ENCODE measurements around the gene PXT1. TPM values are rescaled to one million over a fixed set of nuclear protein-coding genes. Genes with fewer than 3 reads are reported as not detected.

The PXT1 gene
- total RNA-seq, 1 donor from 2014 or later, result not detected

DNA sequence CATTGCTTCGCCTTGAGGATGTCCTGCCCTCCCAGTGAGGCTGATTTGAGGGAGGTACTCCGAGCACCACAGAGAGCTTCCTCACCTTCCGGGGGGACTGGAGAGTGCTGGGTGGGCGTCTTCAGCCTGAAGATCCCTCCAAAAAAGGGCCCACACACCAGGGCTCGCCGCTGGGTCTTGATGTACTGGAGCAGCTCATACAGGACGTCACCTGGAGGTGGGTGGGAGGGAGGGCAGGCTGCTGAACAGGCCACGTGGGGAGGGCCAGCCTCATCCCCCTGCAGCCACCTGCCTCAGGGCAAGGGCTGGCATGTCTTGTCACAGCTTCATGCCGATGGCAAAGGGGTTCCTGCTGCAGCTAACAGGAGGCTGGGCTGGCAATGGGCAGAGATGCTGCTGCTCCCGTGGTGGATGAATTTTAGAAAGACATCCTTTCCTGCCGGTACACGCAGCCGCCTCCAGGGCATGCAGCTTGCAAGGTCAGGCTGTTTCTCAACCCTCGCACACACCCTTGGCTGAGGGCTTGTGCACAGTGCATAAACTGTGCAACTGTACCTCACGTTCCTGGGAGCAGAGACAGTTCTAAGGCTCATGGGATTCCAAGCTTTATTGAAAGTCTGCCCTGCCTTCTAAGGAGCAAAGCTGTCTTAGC, 69.2 kb downstream of the PXT1 start:
- Histone ChIP-seq H3K27ac (no peak overlapping the region), H3K36me3 (peaks cover 4% of the 10 kb centered on the region), H3K4me1 (peaks cover 11% of the 10 kb centered on the region), H3K27me3 (ENCODE audit: low read depth) (no peaks in the 10 kb centered on the region), H3K9me3 (no peaks in the 10 kb centered on the region), H3K4me3 (no peak overlapping the region)
- ATAC-seq (no peak), DNase-seq (no peak)
- intact Hi-C loops (cut with DNase I), result no loop called here
- TF ChIP-seq, protein P1, sequence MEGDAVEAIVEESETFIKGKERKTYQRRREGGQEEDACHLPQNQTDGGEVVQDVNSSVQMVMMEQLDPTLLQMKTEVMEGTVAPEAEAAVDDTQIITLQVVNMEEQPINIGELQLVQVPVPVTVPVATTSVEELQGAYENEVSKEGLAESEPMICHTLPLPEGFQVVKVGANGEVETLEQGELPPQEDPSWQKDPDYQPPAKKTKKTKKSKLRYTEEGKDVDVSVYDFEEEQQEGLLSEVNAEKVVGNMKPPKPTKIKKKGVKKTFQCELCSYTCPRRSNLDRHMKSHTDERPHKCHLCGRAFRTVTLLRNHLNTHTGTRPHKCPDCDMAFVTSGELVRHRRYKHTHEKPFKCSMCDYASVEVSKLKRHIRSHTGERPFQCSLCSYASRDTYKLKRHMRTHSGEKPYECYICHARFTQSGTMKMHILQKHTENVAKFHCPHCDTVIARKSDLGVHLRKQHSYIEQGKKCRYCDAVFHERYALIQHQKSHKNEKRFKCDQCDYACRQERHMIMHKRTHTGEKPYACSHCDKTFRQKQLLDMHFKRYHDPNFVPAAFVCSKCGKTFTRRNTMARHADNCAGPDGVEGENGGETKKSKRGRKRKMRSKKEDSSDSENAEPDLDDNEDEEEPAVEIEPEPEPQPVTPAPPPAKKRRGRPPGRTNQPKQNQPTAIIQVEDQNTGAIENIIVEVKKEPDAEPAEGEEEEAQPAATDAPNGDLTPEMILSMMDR (IDR thresholded peaks at IDR 0.05), result no peak

DNA sequence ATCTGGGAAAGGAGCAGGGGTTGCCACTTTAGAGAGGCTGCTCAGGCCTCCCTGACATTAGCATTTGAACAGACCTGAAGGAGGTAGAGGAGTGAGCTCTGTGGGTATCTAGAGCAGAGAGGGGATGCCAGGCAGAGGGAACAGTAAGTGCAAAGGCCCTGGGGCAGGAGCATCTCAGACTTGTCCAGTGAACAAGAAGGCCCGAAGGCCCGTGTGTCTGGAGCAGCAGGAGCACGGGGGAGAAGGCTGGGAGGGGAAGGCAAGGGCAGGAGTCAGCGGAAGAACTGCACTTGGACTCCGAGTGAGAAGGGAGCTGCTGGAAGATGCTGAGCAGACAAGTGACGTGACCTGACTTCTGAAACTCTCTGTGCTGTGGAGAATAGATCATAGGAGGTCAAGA, 70.6 kb downstream of the PXT1 start:
- H3K4me3 ChIP-seq, result no peak overlapping the region
- ATAC-seq (no peak), DNase-seq (no peak)
- peaks cover 11% of the 10 kb centered on the region for H3K4me1 ChIP-seq
- H3K36me3 ChIP-seq, result peaks cover 4% of the 10 kb centered on the region
- TF ChIP-seq, protein P1 (IDR thresholded peaks at IDR 0.05), result no peak
- intact Hi-C loops (cut with DNase I), result no loop called here
- no peaks in the 10 kb centered on the region for H3K27me3 ChIP-seq (ENCODE audit: low read depth)
- no peaks in the 10 kb centered on the region for H3K9me3 ChIP-seq
- H3K27ac ChIP-seq, result no peak overlapping the region

DNA sequence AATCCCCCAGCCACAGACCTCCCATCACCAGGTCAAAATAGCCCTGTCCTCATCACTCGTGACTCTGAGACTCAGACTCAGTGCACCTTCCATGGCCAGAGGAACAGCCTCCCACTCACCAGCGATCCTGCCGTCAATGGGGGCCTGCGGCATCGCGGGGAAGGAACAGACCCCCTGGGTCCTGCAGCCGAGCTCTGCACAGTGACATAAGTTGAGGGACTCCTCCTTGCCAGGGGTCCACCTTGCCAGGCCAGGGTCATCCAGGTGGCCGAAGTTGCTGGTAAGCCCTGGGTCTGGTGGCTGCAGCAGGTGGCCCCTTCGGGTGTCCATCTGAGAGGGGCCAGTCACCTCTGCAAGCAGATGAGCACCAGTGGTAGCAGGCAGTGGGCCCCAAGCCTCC, 71.4 kb downstream of the PXT1 start:
- intact Hi-C loops (cut with DNase I), result no loop called here
- H3K4me3 ChIP-seq, result no peak overlapping the region
- ATAC-seq, result no peak
- TF ChIP-seq, protein P1 (IDR thresholded peaks at IDR 0.05), result no peak
- H3K27ac ChIP-seq, result no peak overlapping the region
- peaks cover 2% of the 10 kb centered on the region for H3K36me3 ChIP-seq
- DNase-seq, result no peak
- H3K9me3 ChIP-seq, result no peaks in the 10 kb centered on the region
- H3K27me3 ChIP-seq (ENCODE audit: low read depth), result no peaks in the 10 kb centered on the region
- peaks cover 11% of the 10 kb centered on the region for H3K4me1 ChIP-seq

DNA sequence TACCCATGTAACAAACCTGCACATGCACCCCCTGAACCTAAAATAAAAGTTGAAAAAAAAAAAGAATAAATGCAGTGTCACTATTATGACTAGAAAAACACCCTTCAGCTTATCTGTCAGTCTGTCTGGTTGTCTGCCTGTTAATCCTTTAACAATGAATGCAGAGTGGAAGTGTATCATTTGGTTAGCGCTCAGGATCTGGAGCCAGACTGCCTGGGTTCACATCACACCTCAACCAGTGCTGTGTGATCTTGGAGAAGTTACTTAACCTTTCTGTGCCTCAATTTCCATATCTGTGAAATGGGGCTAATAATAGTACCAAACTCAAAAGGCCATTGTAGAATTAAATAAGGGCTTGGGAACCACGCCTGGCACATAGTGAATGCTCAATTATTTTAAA, 72.0 kb downstream of the PXT1 start:
- Histone ChIP-seq H3K4me1 (peaks cover 11% of the 10 kb centered on the region), H3K9me3 (no peaks in the 10 kb centered on the region), H3K4me3 (no peak overlapping the region), H3K27me3 (ENCODE audit: low read depth) (no peaks in the 10 kb centered on the region), H3K36me3 (no peaks in the 10 kb centered on the region), H3K27ac (no peak overlapping the region)
- no peak for DNase-seq
- no peak for ATAC-seq
- intact Hi-C loops (cut with DNase I), result no loop called here
- TF ChIP-seq, protein P1 (IDR thresholded peaks at IDR 0.05), result no peak

DNA sequence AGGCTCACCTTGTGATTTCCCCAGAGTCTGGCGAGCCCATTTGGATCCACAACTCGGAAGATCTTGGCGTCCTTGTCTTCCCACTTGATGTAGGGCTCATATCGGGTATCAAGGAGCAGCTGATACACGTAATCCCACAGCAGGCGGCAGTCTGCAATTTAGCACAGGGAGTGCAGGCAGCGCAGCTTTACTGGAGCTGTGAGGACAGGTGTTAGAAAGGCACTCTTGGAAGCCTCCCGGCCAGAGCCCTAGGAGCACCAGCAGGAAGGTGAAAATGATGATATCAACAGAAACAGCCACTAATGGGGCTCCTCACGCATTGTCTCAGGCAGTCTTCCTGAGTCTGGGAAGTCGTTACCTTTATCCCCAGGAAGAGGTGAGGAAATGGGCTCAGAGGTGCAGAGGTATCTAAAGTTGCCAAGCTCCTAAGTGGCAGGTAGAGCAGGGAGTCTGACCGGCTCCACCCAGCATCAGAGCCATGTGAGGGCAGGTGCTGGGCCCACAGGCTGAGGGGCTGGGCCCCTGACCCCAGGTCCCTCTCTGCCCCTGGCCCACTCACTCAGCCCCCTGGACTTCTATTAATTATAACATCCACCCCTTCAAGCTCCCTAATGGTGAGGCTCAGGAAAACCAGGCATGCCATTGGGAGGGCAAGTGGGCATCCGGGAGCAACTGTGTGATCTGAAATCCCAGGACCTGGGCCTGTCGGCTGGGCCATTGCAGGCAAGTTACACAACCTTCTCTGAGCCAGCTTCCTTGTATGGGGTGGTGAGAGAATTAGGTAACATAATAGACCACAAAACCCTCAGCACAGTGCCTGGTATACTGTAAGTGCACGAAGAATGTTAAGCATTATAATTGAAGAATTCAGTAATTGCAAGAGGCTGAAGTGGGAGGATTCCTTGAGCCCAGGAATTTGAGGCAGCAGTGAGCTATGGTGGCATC, 73.5 kb downstream of the PXT1 start:
- H3K27ac ChIP-seq, result peak overlapping the region; percentile 42
- no peaks in the 10 kb centered on the region for H3K36me3 ChIP-seq
- no peaks in the 10 kb centered on the region for H3K27me3 ChIP-seq (ENCODE audit: low read depth)
- H3K4me1 ChIP-seq, result peaks cover 11% of the 10 kb centered on the region
- DNase-seq (peak; percentile 65), ATAC-seq (peak; percentile 79 to 89)
- TF ChIP-seq, protein P1 (IDR thresholded peaks at IDR 0.05), result no peak
- no peaks in the 10 kb centered on the region for H3K9me3 ChIP-seq
- intact Hi-C loops (cut with DNase I), result no loop called here
- H3K4me3 ChIP-seq, result no peak overlapping the region

Measured in lower lobe of right lung (tissue), 2 donors.